ENCODE data around the gene ARHGAP18.

The ARHGAP18 gene

GRCh38 chr6:129670634-129671033 is 39.3 kb downstream of the ARHGAP18 start:
- DNase-seq (ENCODE audit: low read depth), result no peak

- DNase-seq (ENCODE audit: low read depth), result no peak
Observed at GRCh38 chr6:129667621-129668020, 42.4 kb downstream of the ARHGAP18 start.

- DNase-seq (ENCODE audit: low read depth), result no peak
Observed at GRCh38 chr6:129667034-129667433, 42.9 kb downstream of the ARHGAP18 start.

GRCh38 chr6:129665555-129665954 is 44.4 kb downstream of the ARHGAP18 start:
- no peak for DNase-seq (ENCODE audit: low read depth)

- no peak for DNase-seq (ENCODE audit: low read depth)
Observed at GRCh38 chr6:129663531-129663930, 46.4 kb downstream of the ARHGAP18 start.

- no peak for DNase-seq (ENCODE audit: low read depth)
Observed at GRCh38 chr6:129662980-129663431, 47.0 kb downstream of the ARHGAP18 start.

- no peak for DNase-seq (ENCODE audit: low read depth)
Observed at GRCh38 chr6:129662406-129662766, 47.6 kb downstream of the ARHGAP18 start.

- DNase-seq (ENCODE audit: low read depth), result no peak
Observed at GRCh38 chr6:129661536-129662405, 48.2 kb downstream of the ARHGAP18 start.

- no peak for DNase-seq (ENCODE audit: low read depth)
Observed at GRCh38 chr6:129660346-129660676, 49.7 kb downstream of the ARHGAP18 start.

GRCh38 chr6:129659590-129660345 is 50.2 kb downstream of the ARHGAP18 start:
- no peak for DNase-seq (ENCODE audit: low read depth)

- DNase-seq (ENCODE audit: low read depth), result no peak
Observed at GRCh38 chr6:129659167-129659566, 50.8 kb downstream of the ARHGAP18 start.

GRCh38 chr6:129657483-129657882 is 52.5 kb downstream of the ARHGAP18 start:
- no peak for DNase-seq (ENCODE audit: low read depth)

GRCh38 chr6:129655334-129655733 is 54.6 kb downstream of the ARHGAP18 start:
- no peak for DNase-seq (ENCODE audit: low read depth)

GRCh38 chr6:129653746-129654145 is 56.2 kb downstream of the ARHGAP18 start:
- DNase-seq (ENCODE audit: low read depth), result no peak

GRCh38 chr6:129653229-129653628 is 56.7 kb downstream of the ARHGAP18 start:
- no peak for DNase-seq (ENCODE audit: low read depth)

GRCh38 chr6:129651291-129651691 is 58.7 kb downstream of the ARHGAP18 start:
- DNase-seq (ENCODE audit: low read depth), result no peak

- no peak for DNase-seq (ENCODE audit: low read depth)
Observed at GRCh38 chr6:129648819-129649491, 61.0 kb downstream of the ARHGAP18 start.

- no peak for DNase-seq (ENCODE audit: low read depth)
Observed at GRCh38 chr6:129647044-129647443, 62.9 kb downstream of the ARHGAP18 start.

GRCh38 chr6:129646642-129647041 is 63.3 kb downstream of the ARHGAP18 start:
- no peak for DNase-seq (ENCODE audit: low read depth)

- no peak for DNase-seq (ENCODE audit: low read depth)
Observed at GRCh38 chr6:129645830-129646579, 64.0 kb downstream of the ARHGAP18 start.

GRCh38 chr6:129645106-129645829 is 64.7 kb downstream of the ARHGAP18 start:
- DNase-seq (ENCODE audit: low read depth), result no peak

Data from stimulated activated CD8-positive, alpha-beta memory T cell treated with anti-CD3 and anti-CD28 coated beads, Interleukin-15, amount 100 ng/mL, for 1 hour (primary cell).